DMS153 treated with DMSO at 0.1 percent for 48 hours (cell line): ENCODE results near the gene BCAR1.
"Not testable (repeated sequence)": the region's sequence is repeated elsewhere in the genome, so short reads cannot be mapped to it uniquely, and the experiment has no call there.

Source experiments
- DNase-seq: peaks from one replicate; lab custom pipeline; 2025; ENCODE audit not compliant: unreplicated experiment; lab: John Stamatoyannopoulos, UW

BCAR1 gene

DNA sequence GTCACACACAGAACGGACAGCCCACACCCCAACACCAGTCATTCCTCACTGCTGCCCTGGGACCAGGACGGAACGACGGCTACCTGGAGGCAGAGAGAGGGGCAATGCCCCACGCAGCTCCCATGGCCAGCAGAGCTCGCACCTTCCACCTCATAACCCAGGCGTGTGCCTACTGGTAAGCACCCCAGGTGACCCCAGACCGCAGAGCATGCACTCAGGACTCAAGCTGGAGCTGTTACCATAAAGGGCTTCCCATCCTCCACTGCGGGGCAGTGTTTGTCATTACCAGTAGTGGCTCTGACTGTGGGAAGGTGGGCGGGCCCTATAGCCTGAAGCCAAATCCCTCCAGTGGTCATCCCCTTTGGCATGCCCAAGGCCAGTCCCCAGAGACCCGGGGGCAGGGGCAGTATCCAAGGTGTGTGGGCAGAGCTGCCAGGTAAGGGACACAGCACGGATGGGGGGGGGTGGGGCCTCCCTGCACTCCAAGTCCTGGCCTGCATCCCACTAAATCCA, 4.7 kb upstream of the BCAR1 start:
- no peak for DNase-seq

DNA sequence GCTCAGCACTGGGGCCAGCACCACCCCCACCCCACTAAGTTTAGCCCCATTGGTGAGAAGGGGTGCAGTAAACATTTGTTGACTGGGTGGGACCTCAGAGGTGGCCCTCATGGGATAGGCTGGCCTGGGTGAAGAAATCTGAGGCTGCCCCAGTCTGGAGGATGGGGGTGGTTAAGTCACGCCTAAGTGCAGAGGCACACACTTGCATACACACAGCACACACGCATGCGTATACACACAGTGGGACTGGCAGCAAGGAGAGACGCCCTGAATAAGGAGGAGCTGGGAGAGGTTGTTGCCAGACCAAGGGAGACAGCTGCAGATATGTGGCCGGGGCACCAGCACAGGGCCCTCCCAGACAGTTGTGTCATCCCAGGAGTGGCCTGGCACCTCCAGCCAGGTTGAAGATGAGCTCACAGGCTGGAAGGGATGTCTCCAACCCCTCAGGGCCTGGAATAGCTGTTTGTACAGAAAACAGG, 3.0 kb upstream of the BCAR1 start:
- no peak for DNase-seq

DNA sequence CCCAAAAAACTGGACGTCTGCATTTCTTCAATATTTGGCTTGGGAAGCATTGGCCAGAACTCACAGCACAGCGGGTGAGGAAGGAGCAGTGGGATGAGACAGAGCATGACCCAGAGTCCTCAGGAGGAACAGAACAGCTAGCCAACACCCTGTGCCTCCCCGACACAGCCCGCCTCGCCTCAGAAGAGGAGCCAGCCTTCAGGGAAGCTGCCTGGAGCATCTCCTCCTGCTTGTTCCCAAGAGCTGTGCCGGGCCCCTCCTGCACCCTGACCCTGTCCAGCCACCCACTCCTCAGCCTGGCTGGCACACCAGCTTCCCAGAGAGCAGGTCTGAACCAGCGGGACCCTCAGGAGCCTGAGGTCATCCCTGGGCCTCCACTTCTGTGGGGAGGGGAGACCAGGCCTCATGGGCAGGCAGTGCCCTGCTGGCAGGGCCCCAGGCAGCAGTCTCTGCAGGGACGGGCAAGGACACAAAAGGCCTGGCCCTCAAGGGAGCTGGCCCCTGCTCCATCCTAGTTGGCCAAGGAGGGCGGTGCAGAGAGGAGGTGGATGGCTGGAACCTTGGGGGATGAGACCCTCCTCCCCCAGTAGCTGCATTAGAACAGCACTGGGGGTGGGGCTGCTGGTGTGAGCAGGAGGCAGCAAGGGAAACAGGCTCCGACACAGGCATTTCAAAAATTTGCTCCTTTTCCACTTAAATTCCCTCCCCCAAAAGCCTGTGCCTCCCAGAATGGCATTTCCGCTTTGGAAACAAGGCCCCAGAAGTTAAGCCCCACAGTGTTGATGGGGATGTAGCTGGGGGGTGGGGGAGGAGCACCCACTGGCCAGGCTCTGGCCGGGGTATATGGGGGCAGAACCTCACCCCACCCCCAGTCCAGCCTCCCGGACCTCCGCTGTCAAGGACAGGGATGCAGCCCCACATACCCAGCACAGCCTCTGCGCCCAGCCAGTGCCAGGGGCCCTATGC, 1.8 kb upstream of the BCAR1 start:
- DNase-seq: no peak

DNA sequence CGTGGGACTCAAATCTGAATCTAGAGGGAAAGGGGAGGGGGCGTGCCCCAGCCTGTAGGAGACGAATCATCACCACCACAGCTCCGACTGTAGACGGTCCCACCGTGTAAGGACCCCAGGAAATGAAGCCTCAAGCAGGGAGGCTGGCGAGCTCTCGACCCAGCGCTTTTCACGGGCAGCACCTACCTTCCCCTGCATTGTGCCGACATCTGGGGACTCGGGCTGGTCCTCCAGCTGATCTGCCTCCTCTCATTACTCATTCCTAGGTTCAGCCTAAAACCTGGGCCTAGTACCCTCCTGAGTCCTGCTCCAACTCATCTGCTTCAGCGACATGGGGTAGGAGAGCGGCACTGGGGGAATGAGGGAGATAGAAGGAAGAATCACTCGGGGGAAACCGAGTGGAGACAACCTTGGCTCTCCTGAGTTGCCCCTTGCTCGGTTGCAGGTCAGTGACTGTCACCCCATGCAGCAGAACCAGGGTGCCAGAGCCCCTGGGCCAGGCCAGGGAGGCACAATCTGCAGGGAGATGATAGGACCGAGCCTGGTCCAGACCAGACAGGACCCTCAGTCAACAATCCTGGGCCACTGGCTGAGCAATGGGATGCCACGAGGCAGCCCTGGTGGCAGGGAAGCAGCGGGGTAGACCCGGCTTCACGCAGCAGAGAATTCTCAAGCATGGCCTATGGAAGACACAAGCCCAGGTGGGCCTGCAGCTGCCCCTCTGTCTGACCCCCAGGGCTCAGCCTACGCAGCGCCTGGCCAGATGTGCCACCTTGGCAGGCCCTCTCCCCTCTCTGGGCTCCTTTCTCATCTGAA, 833 bp upstream of the BCAR1 start:
- DNase-seq: no peak

DNA sequence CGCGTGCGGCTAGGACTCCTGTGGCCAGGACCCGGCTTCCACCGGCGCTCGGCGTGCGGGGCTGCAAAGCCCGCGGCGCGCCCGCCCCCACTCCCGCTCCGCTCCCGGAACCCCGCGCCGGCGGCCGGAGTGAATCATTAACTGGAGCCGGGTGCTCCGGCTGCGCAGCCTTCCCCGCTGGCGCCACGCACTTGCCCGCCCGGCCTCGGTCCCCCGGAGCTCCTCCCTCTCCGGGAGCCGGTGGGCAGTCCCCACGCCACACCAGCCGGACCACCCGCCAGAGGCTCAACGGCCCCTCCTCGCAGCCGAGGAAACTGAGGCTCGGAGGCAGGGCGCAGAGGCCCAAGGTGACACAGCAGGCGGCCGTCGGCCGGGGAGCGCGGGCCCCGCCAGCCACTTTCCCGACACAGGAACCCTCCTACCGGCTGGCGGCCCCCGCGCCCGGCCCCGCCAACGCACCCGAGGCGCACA, 580 bp downstream of the BCAR1 start:
- DNase-seq: no peak

DNA sequence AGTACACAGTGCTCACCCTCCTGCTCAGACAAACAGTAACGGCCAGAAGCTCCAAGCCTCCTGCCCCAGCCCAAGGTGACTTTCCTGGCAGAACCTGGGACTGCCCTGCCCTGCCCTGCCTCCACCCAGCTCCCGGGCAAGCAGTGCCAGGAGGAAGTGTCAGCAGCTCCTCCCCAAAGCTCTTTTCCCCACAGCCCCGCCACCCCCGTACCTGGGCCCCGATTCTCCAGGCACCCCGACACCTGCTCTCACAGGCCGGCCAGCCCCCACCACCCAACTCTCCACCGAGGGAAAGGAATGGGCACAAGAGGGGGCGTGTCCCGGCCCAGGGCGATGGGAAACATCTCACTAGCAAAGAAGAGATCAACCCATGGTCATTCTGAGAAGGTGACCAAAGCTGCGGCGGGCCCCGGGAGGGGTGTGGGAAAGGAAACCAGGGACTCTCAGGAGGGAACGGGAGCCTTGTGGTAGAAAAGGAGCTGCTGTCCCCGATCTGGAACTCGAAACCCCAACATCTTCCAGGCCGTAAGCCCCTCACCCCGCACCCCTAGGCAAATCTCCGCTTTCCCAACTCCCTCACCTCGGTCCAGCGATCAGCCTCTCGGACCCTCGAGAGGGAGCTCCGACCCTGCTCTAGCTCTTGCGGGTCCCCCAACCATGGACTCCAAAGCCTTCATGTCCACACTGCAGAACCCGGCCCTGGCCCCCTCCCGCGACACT, 1.2 kb downstream of the BCAR1 start:
- no peak for DNase-seq

DNA sequence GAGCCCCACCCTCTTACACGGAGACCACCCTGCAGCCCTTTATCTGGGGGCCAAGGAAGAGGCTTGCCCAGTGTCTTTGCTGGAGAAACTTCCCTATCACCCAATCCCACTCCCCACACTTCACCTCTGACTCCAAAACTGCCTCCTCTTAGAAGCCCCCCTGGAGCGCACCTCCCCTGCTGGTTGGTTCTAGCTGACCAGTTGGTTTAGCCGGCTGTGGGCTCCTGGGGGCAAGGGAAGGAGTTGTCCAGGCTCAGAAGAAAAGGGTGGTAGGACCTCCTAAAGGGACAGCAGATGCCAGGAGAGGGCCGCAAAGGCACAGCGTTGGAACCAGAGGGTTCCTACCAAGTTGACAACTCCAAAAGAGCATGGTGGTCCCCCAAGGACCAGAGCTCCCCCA, 2.0 kb downstream of the BCAR1 start:
- no peak for DNase-seq

DNA sequence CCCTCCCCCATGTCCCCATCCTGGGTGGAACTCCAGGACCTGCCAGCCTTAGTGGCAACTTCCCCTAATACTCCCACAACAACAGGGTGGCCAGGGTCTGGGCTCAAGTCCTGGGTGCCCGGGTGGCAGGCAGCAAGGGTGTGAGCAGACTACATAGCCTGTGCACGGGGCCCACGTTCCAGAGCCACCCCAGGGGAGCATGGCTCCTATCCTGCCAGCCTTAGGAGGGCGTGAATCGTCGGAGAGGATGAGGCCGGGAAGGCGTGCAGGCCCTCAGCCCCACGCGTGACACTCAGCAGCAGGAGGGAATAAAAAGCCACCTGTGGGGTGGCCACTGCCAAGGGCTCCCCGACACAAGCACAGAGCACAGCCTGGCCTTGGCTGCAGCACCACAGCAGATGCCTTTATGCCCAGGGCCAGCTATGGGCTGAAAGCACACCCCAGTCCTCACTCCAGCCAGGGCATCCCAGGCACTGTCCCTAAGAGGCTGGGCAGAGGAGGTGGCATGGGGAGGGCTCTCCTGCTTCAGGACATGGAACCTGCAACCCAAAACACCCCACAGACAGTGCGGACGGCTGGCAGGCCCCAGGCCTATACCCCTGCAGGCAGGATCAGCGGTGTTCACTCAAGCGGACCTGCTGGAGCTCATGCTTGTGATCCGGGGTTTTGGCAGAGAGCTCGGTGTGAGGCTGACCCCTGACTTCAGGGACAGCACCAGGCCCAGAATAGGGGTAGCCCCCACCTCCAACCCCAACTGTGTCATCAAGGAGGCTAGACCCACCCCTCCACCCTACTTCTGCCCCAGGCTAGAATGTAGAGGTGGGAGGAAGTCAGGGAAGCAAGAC, 2.7 kb downstream of the BCAR1 start:
- no peak for DNase-seq

DNA sequence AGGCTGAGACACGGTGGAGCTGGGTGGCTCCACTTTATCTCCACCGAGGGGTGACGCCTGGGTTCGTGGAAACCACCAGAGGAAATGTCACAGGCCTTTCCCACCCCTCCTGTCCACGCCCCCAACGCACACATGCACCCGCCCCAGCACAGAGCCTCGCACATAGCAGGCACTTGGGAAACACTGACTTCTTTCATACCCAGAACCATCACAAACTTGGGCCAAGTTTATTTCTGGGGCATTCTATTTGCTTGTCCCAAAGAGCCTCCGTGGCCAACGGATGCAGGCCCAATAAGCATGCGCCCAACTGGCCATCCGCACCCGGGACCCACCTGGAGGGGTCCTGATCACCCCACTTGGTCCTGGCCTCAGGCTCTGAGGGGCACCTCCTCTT, 3.3 kb downstream of the BCAR1 start:
- no peak for DNase-seq

DNA sequence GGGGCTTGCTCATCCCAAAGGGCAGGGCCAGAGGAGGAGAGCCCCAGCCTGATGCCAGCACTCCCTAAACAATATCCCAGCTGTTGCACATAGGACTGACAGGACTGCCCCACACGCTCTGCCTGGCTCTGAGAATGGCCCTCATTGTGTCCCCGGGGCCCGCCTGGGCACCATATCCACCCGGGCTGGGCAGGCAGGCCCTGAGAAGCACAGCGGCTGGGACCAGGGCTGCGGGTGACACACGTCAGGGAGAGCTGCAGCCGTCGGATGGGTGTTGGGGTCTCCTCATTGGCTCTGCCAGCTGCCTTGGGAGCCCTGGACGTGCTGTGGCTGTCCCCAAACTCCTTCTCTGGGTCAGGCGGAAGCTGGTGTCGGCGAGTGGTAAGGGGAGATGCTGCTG, 4.2 kb downstream of the BCAR1 start:
- no peak for DNase-seq

DNA sequence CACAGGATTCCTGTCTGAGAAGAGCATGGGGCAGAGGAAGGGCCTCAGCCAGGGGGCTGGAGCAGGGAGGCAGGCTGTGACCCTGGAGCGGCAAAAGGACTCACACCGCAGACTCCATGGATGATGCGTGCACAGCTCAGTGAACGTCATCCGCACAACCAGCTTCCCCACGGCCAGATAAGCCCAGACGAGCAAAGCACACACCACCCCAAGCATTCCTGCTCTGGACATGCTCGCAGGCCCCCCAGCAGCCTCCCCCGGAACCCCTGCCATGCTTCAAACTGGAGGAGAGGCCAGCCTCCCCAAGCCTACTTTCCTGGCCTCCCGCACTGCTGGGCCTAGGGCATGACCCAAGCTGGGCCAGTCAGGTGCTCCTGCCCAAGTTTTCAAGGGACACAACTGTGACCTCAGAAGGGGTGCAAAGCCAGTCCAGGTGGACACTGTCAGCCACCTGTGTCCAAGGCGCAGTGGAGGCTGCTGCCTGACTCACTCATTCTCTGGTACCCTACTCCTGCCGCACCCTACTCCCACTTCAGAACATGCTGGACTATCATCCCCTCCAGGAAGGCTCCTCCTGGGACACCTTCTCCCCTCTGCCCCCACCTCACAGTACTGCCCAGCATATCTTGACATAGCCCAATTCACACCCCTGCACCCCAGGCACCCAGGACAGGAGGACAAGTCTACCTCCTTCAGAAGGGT, 4.8 kb downstream of the BCAR1 start:
- DNase-seq: no peak

DNA sequence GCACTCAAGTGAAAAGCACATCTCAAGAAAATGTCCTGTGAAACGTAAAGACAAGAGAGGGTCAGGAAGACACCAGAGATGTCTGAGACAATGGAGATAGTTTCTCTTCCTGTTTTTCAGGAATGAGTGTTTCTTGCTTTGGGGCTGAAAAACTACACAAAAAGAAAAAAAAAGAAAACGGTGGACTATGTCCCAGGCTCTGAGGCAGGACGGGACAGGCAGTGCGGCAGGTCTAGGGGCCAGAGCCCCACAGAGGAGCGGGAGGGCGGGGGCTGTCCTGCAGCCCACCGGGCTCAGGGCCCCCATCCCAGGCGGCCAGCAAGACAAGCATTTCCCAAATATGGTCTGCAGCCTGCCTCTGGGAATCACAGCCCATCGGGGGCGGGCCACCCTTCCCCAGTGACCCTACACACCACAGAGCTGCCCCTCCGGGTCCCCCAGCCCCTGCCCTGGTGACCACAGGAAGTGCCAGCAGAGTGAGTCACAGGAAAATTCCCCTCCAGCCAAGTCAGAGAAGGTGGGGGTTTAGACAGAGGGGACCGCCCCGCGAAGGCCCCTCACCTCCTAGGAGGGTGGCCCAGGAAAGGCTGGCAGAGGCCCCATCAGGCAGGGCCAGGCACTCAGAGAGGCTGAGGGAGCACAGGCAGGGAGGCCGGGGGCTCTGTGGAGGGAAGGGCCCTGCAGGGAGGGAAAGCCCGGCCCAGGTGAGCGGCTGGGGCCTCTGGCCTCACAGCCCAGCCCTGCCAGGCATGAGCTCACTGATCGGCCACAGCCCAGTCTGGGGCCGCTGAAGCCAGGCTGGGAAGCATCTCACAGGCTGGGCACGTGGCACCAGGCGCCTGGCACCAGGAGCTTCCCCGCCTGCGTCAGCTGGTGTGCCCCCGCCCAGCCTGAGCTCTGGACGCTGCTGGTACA, 6.3 kb downstream of the BCAR1 start:
- DNase-seq: no peak

DNA sequence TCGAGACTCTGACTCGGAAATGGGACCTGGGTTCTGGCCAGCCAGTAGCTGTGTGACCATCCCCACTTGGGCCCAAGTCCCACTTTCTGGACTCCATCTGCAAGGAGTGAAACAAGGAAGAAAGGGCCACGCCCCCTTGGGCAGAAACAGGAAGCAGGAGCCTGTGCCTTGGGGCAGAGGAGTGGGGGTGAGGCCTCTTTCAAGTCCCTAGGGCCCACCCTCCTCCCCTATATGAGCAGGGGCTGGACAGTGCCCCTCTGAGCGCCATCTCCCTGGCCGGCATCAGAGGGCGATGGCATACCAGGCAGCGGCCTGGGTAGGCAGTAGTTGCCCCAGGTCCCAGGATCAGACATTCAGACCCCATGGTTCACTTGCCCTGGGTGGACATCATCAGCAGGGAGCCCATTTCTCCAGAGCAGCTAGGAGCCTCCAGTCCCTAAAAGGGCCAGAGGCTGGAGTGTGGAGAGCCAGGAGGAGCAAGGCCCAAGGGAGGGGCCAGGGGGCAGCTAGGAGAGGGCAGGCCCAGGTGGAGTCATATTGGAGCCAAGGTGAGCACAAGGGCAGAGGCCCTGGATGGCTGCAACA, 7.1 kb downstream of the BCAR1 start:
- no peak for DNase-seq

DNA sequence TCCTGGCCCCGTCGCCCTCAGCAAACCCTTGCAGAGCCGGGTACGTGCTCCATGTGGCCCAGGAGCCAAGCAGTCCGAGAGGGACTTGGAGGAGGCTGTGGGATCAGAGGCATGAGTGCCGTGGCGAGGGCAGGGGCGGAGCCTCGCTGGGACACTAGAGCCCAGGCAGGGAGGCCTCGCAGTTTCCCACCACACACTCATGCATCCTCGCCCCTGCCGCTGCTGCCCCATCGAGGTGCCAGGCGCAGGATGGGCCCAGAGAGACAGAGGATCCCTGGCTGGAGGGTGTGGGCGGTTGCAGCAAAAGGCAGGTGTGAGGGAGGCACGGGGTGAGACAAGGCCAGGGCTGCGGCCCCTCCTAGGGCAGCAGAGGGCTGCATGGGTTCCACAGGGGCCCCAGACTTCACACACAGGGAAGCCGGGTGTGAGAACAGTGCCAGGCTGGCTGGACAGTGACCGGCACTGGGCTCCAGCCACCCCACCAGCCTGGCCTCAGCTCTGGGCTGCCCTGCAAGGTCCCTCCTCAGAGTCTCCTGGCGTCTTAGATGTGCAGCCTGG, 7.7 kb downstream of the BCAR1 start:
- no peak for DNase-seq

DNA sequence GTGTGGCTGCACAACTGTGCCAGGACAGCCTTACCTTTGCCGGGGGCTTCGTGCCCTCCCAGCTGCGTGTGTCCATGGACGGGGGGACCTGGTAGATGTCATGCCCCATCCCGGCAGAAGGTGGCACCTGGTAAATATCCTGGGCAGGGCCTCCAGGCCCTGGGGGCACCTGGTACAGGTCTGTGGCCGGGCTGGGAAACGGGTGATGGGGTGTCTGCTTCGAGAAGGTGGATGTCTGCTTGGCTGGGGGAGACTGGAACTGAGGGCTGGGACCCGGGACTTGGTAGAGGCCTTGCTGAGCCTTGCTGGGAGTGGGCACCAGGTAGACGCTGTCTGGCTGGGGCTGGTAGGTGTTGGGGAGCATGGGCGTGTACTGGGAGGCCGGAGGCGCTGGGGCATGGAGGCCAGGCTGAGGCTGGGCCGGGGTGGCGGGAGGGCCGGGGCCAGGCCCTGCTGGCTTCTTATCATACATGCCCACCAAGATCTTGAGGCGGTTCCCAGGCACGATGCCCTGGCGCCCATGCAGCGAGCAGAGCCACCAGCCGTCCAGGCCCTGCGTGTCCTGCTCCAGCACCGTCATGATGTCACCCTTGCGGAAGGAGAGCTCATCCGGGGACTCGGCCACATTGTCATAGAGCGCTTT, 8.9 kb downstream of the BCAR1 start:
- not testable (repeated sequence) for DNase-seq

DNA sequence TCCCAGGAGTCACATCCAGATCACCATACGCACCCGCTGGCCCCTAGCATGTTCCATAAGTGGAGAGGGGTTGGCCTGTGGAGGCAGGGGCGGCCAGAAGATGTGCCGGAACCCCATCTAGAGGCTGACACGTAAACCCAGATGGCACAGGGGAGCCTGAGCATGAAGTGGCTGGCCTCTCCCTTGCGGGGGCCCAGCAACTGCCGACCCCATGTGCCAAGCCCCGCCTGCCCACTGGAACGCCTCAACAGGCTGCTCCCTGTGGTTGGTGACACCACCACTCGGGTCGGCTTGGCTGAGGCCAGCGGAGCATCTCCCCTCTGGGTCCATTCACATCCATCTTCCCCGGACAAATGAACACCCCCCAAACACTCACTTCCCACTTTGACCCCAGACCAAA, 9.5 kb downstream of the BCAR1 start:
- DNase-seq: no peak

DNA sequence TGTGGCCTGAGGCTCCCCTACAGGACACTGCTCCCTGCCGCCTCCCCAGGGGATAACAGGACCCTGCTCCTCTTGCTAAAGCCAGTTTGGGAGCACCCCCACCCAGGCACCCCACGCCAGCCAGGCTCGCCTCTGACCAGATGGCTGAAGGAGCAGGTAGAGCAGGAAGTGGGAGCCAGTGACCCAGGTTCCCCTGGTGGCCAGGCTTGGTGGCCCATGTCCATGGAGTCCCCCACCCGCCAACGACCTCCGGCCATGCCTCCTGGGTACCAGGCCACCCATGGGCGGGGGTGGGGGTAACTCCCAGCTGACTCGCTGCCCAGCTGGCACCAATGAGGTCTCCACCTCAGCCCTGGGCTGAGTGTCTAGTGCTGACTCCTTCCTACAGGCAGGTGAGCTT, 10.0 kb downstream of the BCAR1 start:
- no peak for DNase-seq
